T-helper 17 cell (primary cell): Measurements from ENCODE around the gene MOV10L1. TPM values are rescaled to one million over a fixed set of nuclear protein-coding genes. Genes with fewer than 3 reads are reported as not detected.
A peak's percentile ranks its signal among the peaks of the same experiment; 100 is the strongest.

Experiments used
- ATAC-seq: fragments of 150-1000 bp; cut with Tn5 transposase; 2 replicates; pipeline ENCODE4 v1.10.0; 2021; ENCODE audit warnings: mild to moderate bottlenecking, moderate library complexity
- DNase-seq, 3 donors: peaks; one replicate each; pipeline versions ENCODE4 v3.0.0 to v3.0.0-alpha.2; 2020 to 2021
- H3K9me3 ChIP-seq: one replicate; pipeline ENCODE4 v1.7.0; 2013; ENCODE audit warnings: low read length, mild to moderate bottlenecking; ENCODE audit not compliant: control insufficient read depth, poor library complexity, severe bottlenecking
- H3K27ac Mint-ChIP-seq: one replicate; pipeline ENCODE4 v1.8.0; 2022; ENCODE audit warnings: mild to moderate bottlenecking, moderate library complexity, mixed read lengths
- H3K27me3 Mint-ChIP-seq: one replicate; pipeline ENCODE4 v1.8.0; 2022; ENCODE audit warnings: mixed read lengths
- H3K36me3 Mint-ChIP-seq: one replicate; pipeline ENCODE4 v1.8.0; 2022; ENCODE audit warnings: low read depth, mixed read lengths
- H3K4me1 Mint-ChIP-seq: one replicate; pipeline ENCODE4 v1.8.0; 2022; ENCODE audit warnings: mild to moderate bottlenecking, mixed read lengths
- H3K4me3 Mint-ChIP-seq: one replicate; pipeline ENCODE4 v1.8.0; 2022; ENCODE audit warnings: mild to moderate bottlenecking, moderate library complexity, mixed read lengths
- total RNA-seq, 4 donors: library from RNA in 2 of 4; stranded (reverse) in 2 of 4; gene quantifications; one replicate each; pipeline ENCODE4 v1.2.3 and lab custom pipeline; 2022 to 2026

Gene MOV10L1
- total RNA-seq, 2 donors from 2014 or later = not detected

DNA sequence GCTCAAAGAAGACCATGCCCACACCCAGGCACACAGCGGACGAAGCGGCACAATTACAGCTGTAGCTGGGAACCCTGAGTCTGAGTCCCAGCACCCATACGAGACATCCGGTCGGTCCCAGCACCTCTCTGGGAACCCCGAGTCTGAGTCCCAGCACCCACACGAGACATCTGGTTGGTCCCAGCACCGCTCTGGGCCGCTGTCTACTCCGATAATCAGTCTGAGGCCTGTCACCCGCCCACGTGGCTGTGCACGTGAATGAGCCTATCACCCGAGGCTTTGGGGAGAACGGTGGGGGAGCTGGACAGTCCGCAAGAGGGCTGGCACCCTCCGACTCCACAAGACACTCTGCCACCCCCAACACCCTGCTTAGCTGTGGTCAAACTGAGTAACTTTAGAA lies 37.9 kb upstream of the MOV10L1 start:
- no peaks in the 10 kb centered on the region for H3K9me3 ChIP-seq
- Mint-ChIP-seq H3K27ac (no peak overlapping the region), H3K4me1 (no peaks in the 10 kb centered on the region), H3K36me3 (no peaks in the 10 kb centered on the region), H3K4me3 (no peak overlapping the region), H3K27me3 (peaks cover 38% of the 10 kb centered on the region)
- ATAC-seq (no peak), DNase-seq (no peak)

DNA sequence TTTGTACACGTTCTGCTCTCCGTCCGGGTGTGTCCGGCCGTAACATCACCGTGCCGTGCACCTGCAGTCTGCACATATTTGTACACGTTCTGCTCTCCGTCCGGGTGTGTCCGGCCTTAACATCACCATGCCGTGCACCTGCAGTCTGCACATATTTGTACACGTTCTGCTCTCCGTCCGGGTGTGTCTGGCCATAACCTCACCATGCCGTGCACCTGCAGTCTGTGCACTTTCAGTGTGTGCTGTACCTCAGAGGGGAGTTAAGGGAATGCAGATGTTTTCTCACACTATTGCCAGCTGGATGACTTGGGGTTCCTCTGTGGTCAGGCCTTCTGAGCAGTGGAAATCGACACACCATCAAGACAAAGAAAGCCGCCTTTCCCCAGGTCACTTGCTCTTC lies 35.9 kb upstream of the MOV10L1 start:
- DNase-seq (no peak), ATAC-seq (no peak)
- peaks cover 3% of the 10 kb centered on the region for H3K4me1 Mint-ChIP-seq
- no peaks in the 10 kb centered on the region for H3K9me3 ChIP-seq
- H3K27me3 Mint-ChIP-seq = peaks cover 38% of the 10 kb centered on the region
- no peak overlapping the region for H3K4me3 Mint-ChIP-seq
- H3K36me3 Mint-ChIP-seq = no peaks in the 10 kb centered on the region
- H3K27ac Mint-ChIP-seq = no peak overlapping the region

DNA sequence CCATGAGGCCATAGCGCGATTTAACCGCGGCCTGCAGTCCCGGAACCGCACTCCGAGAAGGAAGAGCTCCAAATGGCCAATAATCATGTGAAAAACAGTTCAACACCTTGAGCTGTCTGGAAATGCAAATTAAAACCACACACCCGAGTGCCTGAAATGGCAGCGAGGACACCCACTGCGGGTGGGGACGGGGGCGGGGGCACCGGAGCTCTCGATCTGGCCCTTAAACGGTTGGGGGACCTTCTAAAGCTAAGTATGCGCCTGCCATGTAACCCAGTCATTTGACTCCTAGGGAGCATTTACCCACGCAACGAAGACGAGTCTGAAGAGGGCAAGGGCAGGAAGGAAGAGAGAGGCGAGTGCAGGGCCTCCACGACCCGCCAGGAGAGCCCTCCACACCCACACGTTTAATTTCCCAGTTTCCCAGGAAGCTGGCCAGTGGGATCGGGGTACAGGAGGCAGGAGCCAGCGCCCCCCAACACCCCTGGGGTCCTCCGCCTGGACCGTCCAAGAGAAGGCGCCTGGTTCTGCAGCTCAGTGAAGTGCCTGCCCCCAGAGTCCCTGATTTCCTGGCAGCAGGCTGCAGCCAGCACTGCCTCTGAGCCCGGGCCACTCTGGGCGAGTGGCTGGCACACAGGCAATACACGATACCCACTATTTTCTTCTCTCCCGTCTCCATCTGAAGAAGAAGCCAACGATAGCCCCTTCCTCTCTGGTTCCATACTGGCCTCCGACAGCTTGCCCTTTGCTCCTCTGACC lies 33.4 kb upstream of the MOV10L1 start:
- H3K27ac Mint-ChIP-seq = no peak overlapping the region
- H3K9me3 ChIP-seq = no peaks in the 10 kb centered on the region
- H3K27me3 Mint-ChIP-seq = peaks cover 48% of the 10 kb centered on the region
- peaks cover 3% of the 10 kb centered on the region for H3K4me1 Mint-ChIP-seq
- H3K4me3 Mint-ChIP-seq = no peak overlapping the region
- ATAC-seq = no peak
- H3K36me3 Mint-ChIP-seq = no peaks in the 10 kb centered on the region
- no peak for DNase-seq

DNA sequence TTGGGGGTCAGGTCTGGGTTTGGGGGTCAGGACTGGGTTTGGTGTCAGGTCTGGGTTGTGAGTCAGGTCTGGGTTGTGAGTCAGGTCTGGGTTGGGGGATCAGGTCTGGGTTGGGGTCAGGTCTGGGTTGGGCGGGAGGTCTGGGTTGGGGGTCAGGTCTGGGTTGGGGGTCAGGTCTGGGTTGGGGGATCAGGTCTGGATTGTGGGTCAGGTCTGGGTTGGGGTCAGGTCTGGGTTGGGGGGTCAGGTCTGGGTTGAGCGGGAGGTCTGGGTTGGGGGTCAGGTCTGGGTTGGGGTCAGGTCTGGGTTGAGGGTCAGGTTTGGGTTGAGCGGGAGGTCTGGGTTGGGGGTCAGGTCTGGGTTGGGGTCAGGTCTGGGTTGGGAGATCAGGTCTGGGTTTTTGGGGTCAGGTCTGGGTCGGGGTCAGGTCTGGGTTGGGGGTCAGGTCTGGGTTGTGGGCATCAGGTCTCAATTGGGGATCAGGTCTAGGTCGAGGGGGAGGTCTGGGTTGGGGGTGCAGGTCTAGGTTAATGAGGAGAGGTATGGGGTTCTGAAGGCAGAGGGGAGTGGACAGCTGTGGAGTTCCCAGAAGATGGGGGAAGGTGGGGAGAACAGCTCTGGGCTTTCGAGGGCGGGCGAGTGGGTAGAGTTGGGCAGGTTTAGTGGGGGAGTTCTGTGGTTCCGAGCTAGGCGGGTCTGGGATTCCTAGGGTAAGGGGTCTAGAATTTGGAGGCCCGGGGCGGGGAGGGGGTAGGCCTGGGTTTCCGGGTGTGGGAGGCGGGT lies 32.3 kb upstream of the MOV10L1 start:
- H3K36me3 Mint-ChIP-seq = no peaks in the 10 kb centered on the region
- DNase-seq (no peak), ATAC-seq (no peak)
- H3K9me3 ChIP-seq = no peaks in the 10 kb centered on the region
- H3K4me3 Mint-ChIP-seq = peak overlapping the region; percentile 41
- H3K27me3 Mint-ChIP-seq = peaks cover 40% of the 10 kb centered on the region
- no peak overlapping the region for H3K27ac Mint-ChIP-seq
- H3K4me1 Mint-ChIP-seq = peaks cover 3% of the 10 kb centered on the region

DNA sequence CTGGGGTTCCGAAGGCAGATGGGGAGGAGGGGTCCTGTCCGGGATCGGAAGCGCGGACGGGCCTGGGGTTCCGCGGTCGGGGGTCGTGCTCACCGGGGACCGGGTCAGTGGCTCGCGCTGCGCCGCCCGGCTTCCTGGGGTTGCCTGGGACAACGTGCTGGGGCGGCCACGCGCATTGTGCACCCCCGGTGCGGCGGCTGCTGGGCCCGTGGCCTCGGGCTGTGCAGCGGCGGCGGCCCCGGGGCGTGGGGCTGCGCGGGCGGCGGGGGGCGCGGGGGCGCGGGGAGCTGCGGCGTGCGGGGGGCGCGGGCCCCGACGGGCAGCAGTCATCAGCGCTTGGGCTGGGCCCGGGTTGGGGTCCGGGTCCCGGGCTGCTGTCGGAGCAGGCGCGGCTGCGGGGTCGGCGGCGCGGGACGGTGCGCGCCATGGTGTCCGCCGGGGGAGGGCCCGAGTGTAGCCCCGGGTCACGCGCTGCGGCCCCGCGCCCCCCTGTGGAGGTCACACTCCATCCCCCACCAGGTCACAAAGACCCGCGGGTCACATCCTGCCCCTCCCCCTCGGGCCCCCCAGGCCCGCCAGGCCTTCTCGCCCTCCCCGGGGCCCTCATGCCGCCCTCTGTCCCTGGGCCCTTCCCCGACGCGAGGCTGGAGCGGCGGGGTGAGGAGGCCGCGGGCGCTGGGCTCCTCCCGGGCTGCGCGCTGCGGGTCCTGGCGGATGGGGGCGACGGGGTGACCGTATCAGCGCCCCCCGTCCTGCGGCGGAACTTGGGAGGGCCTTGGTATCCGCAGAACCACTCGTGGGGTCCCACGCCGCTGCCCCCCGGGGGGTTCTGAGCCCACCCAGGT lies 31.5 kb upstream of the MOV10L1 start, which contains the start of gene TTLL8:
TSS of gene TTLL8 (minus strand) at position 238 of the 845 bp plus-strand sequence.
- Mint-ChIP-seq H3K4me3 (peak within 1 kb of the TSS; percentile 41), H3K27ac (no peak within 1 kb of the TSS), H3K4me1 (peaks cover 3% of the 10 kb centered on the region), H3K27me3 (peaks cover 40% of the 10 kb centered on the region), H3K36me3 (no peaks in the 10 kb centered on the region)
- DNase-seq = no peak
- no peaks in the 10 kb centered on the region for H3K9me3 ChIP-seq
- ATAC-seq = no peak

DNA sequence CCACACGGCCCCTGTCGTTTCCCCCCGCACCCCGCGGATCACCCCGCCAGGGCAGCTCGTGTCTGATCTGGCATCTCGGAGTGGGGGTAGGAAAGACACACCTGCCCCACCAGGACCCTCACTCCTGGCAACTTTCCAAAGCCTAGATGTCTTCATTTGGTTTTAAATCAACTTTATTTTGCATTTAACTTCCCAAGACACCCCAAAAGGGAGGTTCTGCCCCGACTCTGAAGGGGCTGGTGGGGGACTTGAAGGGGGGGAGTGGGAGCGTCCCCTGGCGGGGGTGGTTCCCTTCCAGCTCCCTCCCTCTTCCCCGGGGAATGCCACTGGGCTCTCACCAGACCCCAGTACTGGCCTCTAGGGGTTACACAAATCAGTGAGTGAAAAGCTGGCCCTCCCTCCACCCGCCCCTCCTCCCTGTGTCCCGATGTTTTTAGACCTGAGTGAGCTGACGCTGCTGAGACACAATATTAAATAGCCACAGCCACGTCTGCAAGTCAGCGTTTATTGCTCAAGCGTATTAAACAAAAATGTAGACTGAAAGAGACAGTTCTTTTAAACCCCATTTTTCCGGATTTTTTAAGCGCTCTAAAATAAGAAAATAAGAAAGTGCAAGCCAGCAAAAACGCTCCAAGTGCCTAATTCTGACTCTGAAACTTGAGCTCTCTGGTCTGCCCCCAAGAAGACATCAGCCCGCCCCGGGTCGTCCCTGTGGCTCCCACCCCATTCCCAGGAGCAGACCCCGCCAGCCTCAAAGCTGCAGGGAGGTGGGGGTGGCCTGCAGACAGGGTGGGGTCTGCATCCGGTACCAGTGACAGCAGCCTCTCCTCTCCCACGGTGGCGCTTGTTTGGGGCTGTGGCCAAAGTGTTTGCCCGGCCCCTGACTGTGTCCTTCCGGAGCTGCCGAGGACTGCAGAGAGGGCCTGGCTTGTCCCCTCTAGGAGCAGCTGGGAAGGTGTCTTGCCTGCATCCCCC lies 30.6 kb upstream of the MOV10L1 start:
- H3K4me1 Mint-ChIP-seq = peaks cover 3% of the 10 kb centered on the region
- no peak overlapping the region for H3K27ac Mint-ChIP-seq
- H3K4me3 Mint-ChIP-seq = no peak overlapping the region
- DNase-seq (no peak), ATAC-seq (no peak)
- H3K36me3 Mint-ChIP-seq = no peaks in the 10 kb centered on the region
- no peaks in the 10 kb centered on the region for H3K9me3 ChIP-seq
- peaks cover 34% of the 10 kb centered on the region for H3K27me3 Mint-ChIP-seq

DNA sequence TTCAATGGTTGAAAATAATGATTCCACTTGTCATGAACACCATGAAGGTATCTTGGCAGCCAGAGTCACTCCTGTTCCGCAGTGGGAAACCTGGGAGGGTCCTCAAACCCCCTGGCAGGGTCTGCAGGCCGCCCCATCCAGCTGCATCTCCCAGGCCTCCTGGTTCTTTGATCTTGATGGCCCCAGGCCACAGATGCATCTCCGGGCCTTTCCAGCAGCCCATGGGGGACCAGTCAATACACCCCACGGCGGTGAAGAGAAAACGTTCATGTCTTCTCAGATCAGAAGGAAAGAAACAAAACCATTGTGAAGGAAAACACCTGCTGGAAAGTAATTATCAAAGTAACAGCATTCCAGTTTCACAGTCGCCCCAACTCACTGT lies 29.9 kb upstream of the MOV10L1 start:
- ATAC-seq (no peak), DNase-seq (no peak)
- no peak overlapping the region for H3K27ac Mint-ChIP-seq
- peaks cover 3% of the 10 kb centered on the region for H3K4me1 Mint-ChIP-seq
- no peaks in the 10 kb centered on the region for H3K36me3 Mint-ChIP-seq
- no peaks in the 10 kb centered on the region for H3K9me3 ChIP-seq
- H3K4me3 Mint-ChIP-seq = no peak overlapping the region
- peaks cover 28% of the 10 kb centered on the region for H3K27me3 Mint-ChIP-seq

DNA sequence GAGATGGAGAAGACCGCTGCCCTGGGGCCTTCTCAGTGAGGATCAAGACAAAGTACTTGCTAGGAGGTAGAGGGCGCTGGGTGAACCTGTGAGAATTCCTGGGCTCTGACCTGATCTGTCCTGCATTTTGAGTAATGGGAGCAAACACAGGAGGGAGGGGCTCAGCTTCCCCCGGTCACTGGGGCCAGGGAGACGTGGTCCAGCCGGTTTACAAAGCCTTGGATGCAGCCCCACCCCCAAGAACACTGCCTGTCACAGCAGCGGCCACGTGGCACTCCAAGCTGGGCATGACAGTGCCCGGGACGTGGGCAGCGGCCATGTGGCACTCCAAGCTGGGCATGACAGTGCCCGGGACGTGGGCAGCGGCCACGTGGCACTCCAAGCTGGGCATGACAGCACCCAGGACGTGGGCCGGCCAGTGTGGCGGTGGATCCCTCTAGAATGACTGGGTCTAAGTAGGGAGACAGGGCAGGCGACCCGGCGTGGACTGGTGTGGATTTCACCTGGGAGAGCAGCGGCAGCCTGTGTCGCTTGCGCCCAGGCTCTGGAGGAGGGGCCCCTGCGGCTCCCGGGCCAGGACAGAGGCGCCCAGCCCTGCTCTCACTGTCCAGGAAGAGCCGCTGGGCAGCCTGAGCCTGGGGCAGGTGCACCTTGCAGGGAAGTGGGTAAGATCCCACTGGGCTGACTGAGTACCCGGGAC lies 29.2 kb upstream of the MOV10L1 start:
- Mint-ChIP-seq H3K36me3 (no peaks in the 10 kb centered on the region), H3K27ac (no peak overlapping the region), H3K4me1 (peaks cover 3% of the 10 kb centered on the region), H3K27me3 (peaks cover 21% of the 10 kb centered on the region), H3K4me3 (no peak overlapping the region)
- no peaks in the 10 kb centered on the region for H3K9me3 ChIP-seq
- no peak for ATAC-seq
- no peak for DNase-seq

DNA sequence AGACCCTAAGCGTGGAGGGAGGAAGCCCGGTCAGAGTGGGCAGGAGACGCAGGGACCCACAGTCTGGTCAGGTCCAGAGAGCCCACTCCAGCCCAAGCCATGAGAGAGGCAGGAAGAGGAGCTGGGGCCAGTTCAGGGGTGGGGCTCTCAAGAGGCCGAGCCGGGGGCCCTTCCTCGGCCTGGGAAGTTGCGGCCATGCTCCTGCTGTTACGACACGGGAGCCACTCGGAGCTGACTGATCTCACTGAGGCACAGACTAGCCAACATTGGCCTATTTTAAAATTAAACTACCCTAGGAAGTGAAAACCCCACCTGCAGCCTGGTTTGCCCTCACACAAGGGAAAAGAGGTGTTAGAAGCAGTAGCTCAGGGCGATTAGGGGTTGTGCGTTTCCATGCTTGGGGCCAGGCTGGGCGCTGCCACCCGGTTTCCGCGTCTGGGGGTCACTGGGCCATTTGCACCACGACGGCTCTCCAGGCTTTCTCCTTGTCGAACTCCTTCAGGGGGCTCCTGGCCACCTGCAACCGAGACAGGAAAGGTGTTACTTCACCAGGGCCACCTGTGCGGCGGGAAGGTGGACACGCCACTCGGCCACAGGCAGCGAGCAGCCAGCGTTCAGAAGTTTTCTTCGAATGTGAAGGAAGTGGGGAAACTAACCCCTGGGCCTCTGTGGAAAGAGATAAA lies 28.5 kb upstream of the MOV10L1 start:
- peaks cover 3% of the 10 kb centered on the region for H3K4me1 Mint-ChIP-seq
- no peak overlapping the region for H3K27ac Mint-ChIP-seq

DNA sequence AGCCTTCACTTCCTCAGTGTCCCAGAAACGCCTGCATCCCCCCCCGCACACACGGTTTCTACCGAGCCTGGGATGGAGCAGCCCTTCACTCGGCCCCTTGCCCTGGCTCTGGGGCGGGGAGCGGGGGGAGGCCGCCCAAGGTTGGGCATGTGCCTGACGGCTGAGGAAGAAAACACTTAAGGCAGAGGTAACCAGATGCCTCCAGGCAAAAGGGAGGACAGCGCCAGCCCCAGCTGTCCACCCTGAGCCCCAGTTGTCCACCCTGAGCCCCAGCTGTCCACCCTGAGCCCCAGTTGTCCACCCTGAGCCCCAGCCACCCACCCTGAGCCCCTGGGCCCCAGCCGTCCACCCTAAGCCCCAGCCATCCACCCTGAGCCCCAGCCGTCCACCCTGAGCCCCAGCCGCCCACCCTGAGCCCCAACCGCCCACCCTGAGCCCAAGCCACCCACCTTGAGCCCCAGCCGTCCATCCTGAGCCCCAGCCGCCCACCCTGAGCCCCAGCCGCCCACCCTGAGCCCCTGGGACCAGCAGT lies 27.9 kb upstream of the MOV10L1 start:
- no peaks in the 10 kb centered on the region for H3K36me3 Mint-ChIP-seq
- no peaks in the 10 kb centered on the region for H3K9me3 ChIP-seq
- no peak for DNase-seq
- H3K27me3 Mint-ChIP-seq = peaks cover 19% of the 10 kb centered on the region
- no peak for ATAC-seq
- H3K4me1 Mint-ChIP-seq = peaks cover 3% of the 10 kb centered on the region
- H3K27ac Mint-ChIP-seq = no peak overlapping the region
- no peak overlapping the region for H3K4me3 Mint-ChIP-seq

More for the DNA sequence above, 28.5 kb upstream of the MOV10L1 start:
- H3K4me3 Mint-ChIP-seq = no peak overlapping the region
- no peaks in the 10 kb centered on the region for H3K9me3 ChIP-seq
- no peak for ATAC-seq
- H3K27me3 Mint-ChIP-seq = peaks cover 19% of the 10 kb centered on the region
- no peak for DNase-seq
- H3K36me3 Mint-ChIP-seq = no peaks in the 10 kb centered on the region

DNA sequence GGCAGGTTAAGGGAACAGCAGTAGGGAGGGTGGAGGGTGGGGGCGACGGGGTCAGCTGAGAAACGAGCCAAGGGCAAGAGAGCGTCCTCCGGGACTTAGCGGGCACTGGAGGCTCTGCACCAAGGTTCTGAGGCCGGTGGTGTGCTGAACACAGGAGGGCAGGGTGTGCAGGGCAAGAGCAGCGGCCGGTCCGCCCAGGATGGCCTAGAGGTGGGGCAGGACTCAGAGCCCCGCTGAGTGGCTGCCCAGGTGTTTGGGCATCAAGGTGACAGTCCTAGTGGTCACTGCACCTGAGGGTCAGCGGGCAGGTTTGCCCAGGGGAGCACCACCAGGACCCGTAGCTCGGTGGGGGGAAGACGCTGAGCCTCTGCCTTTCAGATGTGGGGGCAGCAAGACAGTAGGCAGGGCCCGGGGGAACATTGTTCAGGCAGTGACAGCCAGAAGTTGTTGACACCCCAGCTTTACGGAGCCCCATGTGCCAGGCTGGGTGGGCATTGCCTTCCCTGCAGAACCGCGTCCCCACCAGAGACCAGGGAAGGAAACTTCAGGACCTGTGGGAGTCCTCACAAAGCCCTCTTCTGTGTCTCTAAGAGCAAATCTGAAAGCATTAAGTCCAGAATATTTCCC lies 27.2 kb upstream of the MOV10L1 start:
- peaks cover 19% of the 10 kb centered on the region for H3K27me3 Mint-ChIP-seq
- no peaks in the 10 kb centered on the region for H3K9me3 ChIP-seq
- no peak overlapping the region for H3K4me3 Mint-ChIP-seq
- H3K36me3 Mint-ChIP-seq = no peaks in the 10 kb centered on the region
- DNase-seq = no peak
- H3K27ac Mint-ChIP-seq = no peak overlapping the region
- ATAC-seq = no peak
- H3K4me1 Mint-ChIP-seq = peaks cover 2% of the 10 kb centered on the region
